Sigmoid colon (tissue), 7 donors: ENCODE data around the gene ODF2. TPM values are rescaled to one million over a fixed set of nuclear protein-coding genes. Genes with fewer than 3 reads are reported as not detected.
"Not testable (repeated sequence)": the region's sequence is repeated elsewhere in the genome, so short reads cannot be mapped to it uniquely, and the experiment has no call there.

Source experiments
- DNase-seq: peaks from one replicate; pipeline ENCODE4 v3.0.0-alpha.2; 2019
- H3K27ac ChIP-seq, 4 donors: fragments of 200-600 bp; sonication (generic); one replicate each; pipeline ENCODE4 v1.5.1; 2016 to 2019; ENCODE audit warnings: mild to moderate bottlenecking in 1 of 4
- H3K27me3 ChIP-seq, 3 donors: fragments of 200-600 bp; sonication (generic); one replicate each; pipeline ENCODE4 v1.5.1; 2019; ENCODE audit warnings: mild to moderate bottlenecking in 1 of 3
- H3K36me3 ChIP-seq, 4 donors: fragments of 200-600 bp; sonication (generic); one replicate each; pipeline ENCODE4 v1.5.1; 2016 to 2019
- H3K4me1 ChIP-seq, 4 donors: fragments of 200-600 bp; sonication (generic); one replicate each; pipeline ENCODE4 v1.5.1; 2017 to 2019
- H3K4me3 ChIP-seq, 4 donors: fragments of 200-600 bp; sonication (generic); one replicate each; pipeline ENCODE4 v1.5.1; 2017 to 2019; ENCODE audit warnings: mild to moderate bottlenecking in 2 of 4, moderate library complexity in 1 of 4
- H3K9me3 ChIP-seq, 4 donors: fragments of 200-600 bp in 3 of 4; sonication (generic) in 3 of 4; one replicate each; pipeline versions ENCODE4 v1.5.1 to v1.6.1; 2013 to 2019
- CTCF ChIP-seq, 4 experiments: fragments of 450-650 bp in 3 of 4; fragments of 200-600 bp in 1 of 4; IDR thresholded peaks; one replicate each; pipeline ENCODE4 v1.5.1; 2016 to 2019; ENCODE audit warnings: antibody characterized with exemption in 4 of 4, mild to moderate bottlenecking in 3 of 4, moderate library complexity in 2 of 4
- EP300 ChIP-seq, 4 donors: sonication (generic); formaldehyde crosslinking; IDR thresholded peaks; one replicate each; pipeline ENCODE4 v1.6.1; 2017; ENCODE audit warnings: antibody characterized with exemption in 4 of 4
- POLR2A ChIP-seq, 2 donors: fragments of 450-650 bp; IDR thresholded peaks; one replicate each; pipeline ENCODE4 v1.6.1; 2016; ENCODE audit warnings: antibody characterized with exemption in 2 of 2, mild to moderate bottlenecking in 2 of 2, moderate library complexity in 2 of 2
- POLR2AphosphoS5 ChIP-seq, 4 donors: sonication (generic); formaldehyde crosslinking; IDR thresholded peaks; one replicate each; pipeline ENCODE4 v1.6.1; 2017; ENCODE audit warnings: antibody characterized with exemption in 4 of 4
- WGBS, 2 donors: extraction: QIAGEN DNeasy Blood & Tissue Kit; methylation state at CpG; one replicate each; pipeline ENCODE4 v1.1.7; 2013; 5-methylcytosine and 5-hydroxymethylcytosine counted together
- intact Hi-C: fragments of 100-400 bp; cut with DNase I; formaldehyde crosslinking; loops from one replicate; pipeline ENCODE4 v1.15.1; 2023
- polyA plus RNA-seq, 3 donors: library from polyadenylated mRNA; stranded (reverse); fragments of 200-250 nt; gene quantifications; one replicate each; pipeline ENCODE4 v1.2.3, GENCODE V29; 2013
- total RNA-seq, 4 donors: library from RNA; depleted of rRNA; stranded (reverse); fragments of >200 nt; gene quantifications; one replicate each; pipeline ENCODE4 v1.1.0, GENCODE V29; 2016
- donor health status: healthy with polysubstance abuse.
- donor health status: Bipolar disorder and iron deficiency.
- donor health status: healthy.

Gene ODF2
- total and polyA plus RNA-seq, 7 donors: 4.6 to 28.2 (median 14.0) TPM

GRCh38 chr9:128499920-128500319, 44.1 kb downstream of the ODF2 start:
- no peak overlapping the region for H3K4me3 ChIP-seq
- peaks cover 5 to 54% (median 12%) of the 10 kb centered on the region in 4 donors for H3K36me3 ChIP-seq
- intact Hi-C loops: loop anchor here (5.0 kb wide), 2 partner anchors 43 to 47 kb away; partner anchors contain the start of gene ODF2
- DNase-seq: no peak
- no peaks in the 10 kb centered on the region for H3K27me3 ChIP-seq
- H3K27ac ChIP-seq: no peak overlapping the region
- peaks cover 0 to 11% (median 7%) of the 10 kb centered on the region in 4 donors for H3K4me1 ChIP-seq
- no peaks in the 10 kb centered on the region for H3K9me3 ChIP-seq
- TF ChIP-seq CTCF (IDR thresholded peaks at IDR 0.05) (no peak), EP300 (IDR thresholded peaks at IDR 0.05) (no peak), POLR2A (IDR thresholded peaks at IDR 0.05) (no peak), POLR2AphosphoS5 (IDR thresholded peaks at IDR 0.05) (no peak)
- 96 to 97% methylated on average over 15 of the region's 15 CpGs for WGBS, 2 donors

GRCh38 chr9:128503415-128503825, 47.6 kb downstream of the ODF2 start:
- not testable (repeated sequence) for H3K27me3 ChIP-seq, DNase-seq, H3K9me3 ChIP-seq
- H3K4me3 ChIP-seq: peak overlapping the region in 1 of 4 donors; percentile 77
- H3K27ac ChIP-seq: peak overlapping the region in 3 of 4 donors; percentile 83 to 87 (median 85)
- peaks cover 0 to 27% (median 21%) of the 10 kb centered on the region in 4 donors for H3K4me1 ChIP-seq
- H3K36me3 ChIP-seq: peaks cover 0 to 23% (median 4%) of the 10 kb centered on the region in 4 donors
- intact Hi-C loops: loop anchor here (5.0 kb wide), 2 partner anchors 44 to 46 kb away; partner anchors contain the start of gene ODF2
- WGBS, 2 donors: 12 to 59% methylated on average over 14 of the region's 14 CpGs

- intact Hi-C loops: loop anchor here (5.0 kb wide), 2 partner anchors 43 to 47 kb away; partner anchors contain the start of gene ODF2
- peaks cover 0 to 27% (median 21%) of the 10 kb centered on the region in 4 donors for H3K4me1 ChIP-seq
- H3K36me3 ChIP-seq: peaks cover 0 to 19% (median 3%) of the 10 kb centered on the region in 4 donors
- H3K27me3 ChIP-seq: no peaks in the 10 kb centered on the region
- peak overlapping the region; percentile 75 to 92 (median 78) for H3K4me3 ChIP-seq
- 4 to 24% methylated on average over 11 of the region's 11 CpGs for WGBS, 2 donors
- H3K9me3 ChIP-seq: no peaks in the 10 kb centered on the region
- no peak for DNase-seq
- TF ChIP-seq CTCF (IDR thresholded peaks at IDR 0.05) (no peak), EP300 (IDR thresholded peaks at IDR 0.05) (no peak), POLR2A (IDR thresholded peaks at IDR 0.05) (no peak), POLR2AphosphoS5 (IDR thresholded peaks at IDR 0.05) (no peak)
- H3K27ac ChIP-seq: peak overlapping the region; percentile 83 to 87 (median 86)
Observed at GRCh38 chr9:128503870-128504269, 48.1 kb downstream of the ODF2 start.

- 0% methylated on average over 64 of the region's 64 CpGs for WGBS, 2 donors
- peak within 1 kb of the TSS; percentile 83 to 87 (median 86) for H3K27ac ChIP-seq
Observed at GRCh38 chr9:128504485-128505413, 48.9 kb downstream of the ODF2 start, which contains the start of gene GLE1. Gene GLE1, plus strand, starts transcription at chr9:128504719. Its CDS starts 87 bp downstream, at chr9:128504806.

More at GRCh38 chr9:128504485-128505413, 48.9 kb downstream of the ODF2 start, which contains the start of gene GLE1:
- DNase-seq: peak; percentile 96
- H3K4me1 ChIP-seq: peaks cover 0 to 27% (median 21%) of the 10 kb centered on the region in 4 donors
- H3K36me3 ChIP-seq: peaks cover 0 to 19% (median 4%) of the 10 kb centered on the region in 4 donors
- no peaks in the 10 kb centered on the region for H3K27me3 ChIP-seq
- TF ChIP-seq POLR2AphosphoS5 (IDR thresholded peaks at IDR 0.05): peak; percentile 83 to 91 (median 86)
- TF ChIP-seq POLR2A (IDR thresholded peaks at IDR 0.05): peak; percentile 51 to 63
- TF ChIP-seq CTCF (IDR thresholded peaks at IDR 0.05): no peak
- TF ChIP-seq EP300 (IDR thresholded peaks at IDR 0.05): no peak
- intact Hi-C loops: loop anchor here (5.0 kb wide), 2 partner anchors 43 to 47 kb away; partner anchors contain the start of gene ODF2
- no peaks in the 10 kb centered on the region for H3K9me3 ChIP-seq
- H3K4me3 ChIP-seq: peak within 1 kb of the TSS; percentile 75 to 92 (median 78)
